Lower lobe of right lung (tissue), 2 donors: Measurements from ENCODE around the gene TBC1D10A. TPM values are rescaled to one million over a fixed set of nuclear protein-coding genes. Genes with fewer than 3 reads are reported as not detected.

ENCODE experiments used
- ATAC-seq, 2 donors: fragments of 200-7000 bp; cut with Tn5 transposase; one replicate each; pipeline ENCODE4 v1.9.1; 2020 to 2022; ENCODE audit warnings: mild to moderate bottlenecking in 2 of 2, moderate library complexity in 2 of 2
- DNase-seq: peaks from one replicate; pipeline ENCODE4 v3.0.0-alpha.2; 2020
- H3K27ac ChIP-seq: fragments of 200-600 bp; one replicate; pipeline ENCODE4 v1.8.0; 2022
- H3K27me3 ChIP-seq: fragments of 200-600 bp; one replicate; pipeline ENCODE4 v1.8.0; 2022; ENCODE audit warnings: low read depth
- H3K36me3 ChIP-seq: fragments of 200-600 bp; one replicate; pipeline ENCODE4 v1.8.0; 2022; ENCODE audit warnings: mild to moderate bottlenecking
- H3K4me1 ChIP-seq: fragments of 200-600 bp; one replicate; pipeline ENCODE4 v1.8.0; 2022
- H3K4me3 ChIP-seq: fragments of 200-600 bp; one replicate; pipeline ENCODE4 v1.8.0; 2022; ENCODE audit warnings: mild to moderate bottlenecking
- H3K9me3 ChIP-seq: fragments of 200-600 bp; one replicate; pipeline ENCODE4 v1.8.0; 2022
- intact Hi-C: fragments of 100-400 bp; cut with DNase I; formaldehyde crosslinking; loops from one replicate; pipeline ENCODE4 v1.11.0; 2022
- total RNA-seq: library from RNA; stranded (reverse); fragmentation: NEBNext Ultra II Directional; extraction: Animal tissue kit (Norgen Biotek cat#: 25700); gene quantifications from one replicate; pipeline ENCODE4 v1.2.1, GENCODE V29; 2021
- TF ChIP-seq, protein P1 (sequence below): fragments of 200-600 bp; IDR thresholded peaks from one replicate; pipeline ENCODE4 v1.8.0; 2022; ENCODE audit warnings: antibody characterized with exemption, mild to moderate bottlenecking
- donor health status: DM: no; HTN: yes; CAD: no; lungs with severe emphysema.

Gene TBC1D10A
- total RNA-seq, 1 donor from 2014 or later = 27.4 TPM

DNA sequence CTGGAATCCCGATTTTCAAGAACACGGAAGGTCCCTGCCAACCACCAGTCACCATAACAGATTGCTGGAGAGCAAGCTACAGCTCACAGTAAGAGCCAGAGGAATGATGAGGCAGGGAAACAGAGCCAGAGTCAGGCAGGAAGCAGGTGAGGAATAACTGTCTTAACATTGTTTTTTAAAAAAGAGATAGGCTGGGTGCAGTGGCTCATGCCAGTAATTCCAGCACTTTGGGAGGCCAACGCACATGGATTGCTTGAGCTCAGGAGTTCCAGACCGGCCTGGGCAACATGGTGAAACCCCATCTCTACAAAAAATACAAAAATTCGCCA, 24.0 kb downstream of the TBC1D10A start:
- H3K27ac ChIP-seq = peak overlapping the region; percentile 91
- intact Hi-C loops = no loop called here
- TF ChIP-seq, protein P1, sequence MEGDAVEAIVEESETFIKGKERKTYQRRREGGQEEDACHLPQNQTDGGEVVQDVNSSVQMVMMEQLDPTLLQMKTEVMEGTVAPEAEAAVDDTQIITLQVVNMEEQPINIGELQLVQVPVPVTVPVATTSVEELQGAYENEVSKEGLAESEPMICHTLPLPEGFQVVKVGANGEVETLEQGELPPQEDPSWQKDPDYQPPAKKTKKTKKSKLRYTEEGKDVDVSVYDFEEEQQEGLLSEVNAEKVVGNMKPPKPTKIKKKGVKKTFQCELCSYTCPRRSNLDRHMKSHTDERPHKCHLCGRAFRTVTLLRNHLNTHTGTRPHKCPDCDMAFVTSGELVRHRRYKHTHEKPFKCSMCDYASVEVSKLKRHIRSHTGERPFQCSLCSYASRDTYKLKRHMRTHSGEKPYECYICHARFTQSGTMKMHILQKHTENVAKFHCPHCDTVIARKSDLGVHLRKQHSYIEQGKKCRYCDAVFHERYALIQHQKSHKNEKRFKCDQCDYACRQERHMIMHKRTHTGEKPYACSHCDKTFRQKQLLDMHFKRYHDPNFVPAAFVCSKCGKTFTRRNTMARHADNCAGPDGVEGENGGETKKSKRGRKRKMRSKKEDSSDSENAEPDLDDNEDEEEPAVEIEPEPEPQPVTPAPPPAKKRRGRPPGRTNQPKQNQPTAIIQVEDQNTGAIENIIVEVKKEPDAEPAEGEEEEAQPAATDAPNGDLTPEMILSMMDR = no peak

DNA sequence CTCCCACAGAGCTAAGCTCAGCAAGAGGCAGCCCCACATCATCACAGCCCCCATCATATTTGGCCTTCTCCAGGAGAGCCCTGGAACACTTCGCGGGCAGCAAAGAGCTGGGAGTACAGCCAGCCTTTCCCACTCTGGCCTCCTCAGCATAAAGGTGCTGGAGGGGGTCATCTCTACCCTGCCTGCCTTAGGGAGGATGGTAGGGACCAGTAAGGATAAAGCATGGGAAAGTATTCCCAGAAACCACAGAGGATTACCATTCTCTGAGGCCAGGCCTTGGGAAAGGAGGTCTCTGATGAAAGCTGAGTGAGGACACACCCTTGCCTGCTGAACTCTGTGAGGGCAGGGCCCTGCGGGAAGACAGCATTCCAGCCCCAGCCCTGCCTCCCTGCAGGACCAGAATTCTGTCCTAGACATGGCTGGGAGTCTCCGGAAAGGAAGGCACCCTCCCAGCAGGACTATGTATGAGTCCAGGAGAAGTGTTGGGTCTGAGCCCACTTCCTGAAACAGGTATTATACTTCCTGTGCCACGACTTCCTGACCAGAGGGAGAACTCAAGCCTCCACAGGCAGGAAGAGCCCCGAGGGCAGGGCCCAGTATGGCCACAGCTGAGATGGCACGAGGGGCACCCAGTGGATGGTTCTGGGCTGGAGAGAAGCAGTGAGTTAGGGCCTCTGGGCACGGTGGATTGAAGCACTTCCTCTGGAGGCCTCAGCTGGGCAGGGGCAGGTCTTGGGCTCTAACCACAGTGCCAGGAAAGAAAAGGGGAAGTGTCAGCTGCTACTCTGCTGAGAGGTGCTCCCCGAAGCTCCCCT, 24.5 kb downstream of the TBC1D10A start:
- no peaks in the 10 kb centered on the region for H3K27me3 ChIP-seq
- H3K4me1 ChIP-seq = peaks cover 97% of the 10 kb centered on the region
- H3K27ac ChIP-seq = peak overlapping the region; percentile 91
- no peaks in the 10 kb centered on the region for H3K9me3 ChIP-seq
- TF ChIP-seq, protein P1 = no peak
- ATAC-seq = peak; percentile 18 to 57
- DNase-seq = peak; percentile 79
- H3K4me3 ChIP-seq = peak overlapping the region; percentile 14
- intact Hi-C loops = no loop called here
- H3K36me3 ChIP-seq = peaks cover 59% of the 10 kb centered on the region

More for the DNA sequence above, 24.0 kb downstream of the TBC1D10A start:
- Histone ChIP-seq H3K36me3 (peaks cover 54% of the 10 kb centered on the region), H3K9me3 (no peaks in the 10 kb centered on the region), H3K4me1 (peaks cover 97% of the 10 kb centered on the region), H3K4me3 (no peak overlapping the region), H3K27me3 (no peaks in the 10 kb centered on the region)
- ATAC-seq (no peak), DNase-seq (no peak)

DNA sequence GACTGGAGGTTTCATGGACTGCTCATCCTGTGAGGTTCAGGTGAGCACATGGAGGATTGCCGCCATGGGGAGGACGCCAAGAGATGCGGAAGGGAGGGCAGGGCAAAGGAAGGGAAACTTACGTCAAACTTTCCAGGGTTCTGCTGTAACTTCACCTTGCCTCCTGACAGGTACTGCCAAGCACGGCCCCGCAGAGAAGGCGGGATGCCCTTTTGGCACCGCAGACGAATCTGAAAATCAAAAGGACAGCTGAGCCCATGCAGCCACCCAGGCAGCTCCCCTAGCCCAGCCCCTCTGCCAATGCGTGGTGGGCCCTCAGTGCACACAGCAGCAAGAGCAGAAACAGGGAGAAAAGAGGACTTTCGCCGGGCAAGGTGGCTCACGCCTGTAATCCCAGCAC, 27.4 kb downstream of the TBC1D10A start:
- no peak for ATAC-seq

DNA sequence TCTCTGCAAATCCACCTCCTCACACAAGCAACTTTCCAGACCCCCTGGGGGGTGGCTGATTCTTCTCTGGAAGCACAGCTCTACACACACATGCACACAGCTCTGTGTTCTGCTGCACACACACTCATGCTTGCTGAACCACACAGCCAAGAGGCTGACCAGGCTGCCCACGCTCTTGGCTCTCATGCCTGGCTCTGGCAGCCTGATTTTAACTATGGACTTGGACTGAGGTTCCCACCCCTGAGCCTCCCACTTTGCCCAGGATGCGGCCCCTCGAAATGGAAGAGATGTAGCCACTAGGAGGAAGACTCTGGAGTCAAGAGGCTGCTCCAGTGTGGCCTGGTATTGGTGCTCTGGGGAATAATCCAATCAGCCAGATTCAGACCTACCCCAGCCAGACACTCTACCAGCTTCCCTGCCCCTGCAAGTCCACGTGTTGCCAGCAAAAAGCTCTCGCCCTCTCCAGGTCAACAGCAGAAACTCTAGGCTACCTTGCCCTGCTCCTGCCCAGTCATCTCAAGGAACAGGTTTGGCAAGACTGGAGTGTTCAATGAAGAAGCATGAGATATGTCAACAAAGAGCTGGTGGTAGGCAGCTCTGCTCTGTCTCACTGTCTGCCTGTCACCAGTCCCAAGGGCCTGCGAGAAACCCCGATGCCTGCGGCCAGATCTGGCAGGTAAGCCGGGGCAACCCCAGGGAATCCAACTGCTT, 28.6 kb downstream of the TBC1D10A start:
- no peak overlapping the region for H3K4me3 ChIP-seq
- intact Hi-C loops = no loop called here
- TF ChIP-seq, protein P1 = no peak
- H3K36me3 ChIP-seq = peaks cover 89% of the 10 kb centered on the region
- peak; percentile 75 to 83 for ATAC-seq
- peak; percentile 70 for DNase-seq
- no peaks in the 10 kb centered on the region for H3K27me3 ChIP-seq
- H3K9me3 ChIP-seq = no peaks in the 10 kb centered on the region
- peak overlapping the region; percentile 67 for H3K27ac ChIP-seq
- peaks cover 64% of the 10 kb centered on the region for H3K4me1 ChIP-seq

More for the DNA sequence above, 27.4 kb downstream of the TBC1D10A start:
- no peak for DNase-seq
- peaks cover 84% of the 10 kb centered on the region for H3K36me3 ChIP-seq
- no peak overlapping the region for H3K4me3 ChIP-seq
- no peaks in the 10 kb centered on the region for H3K27me3 ChIP-seq
- H3K27ac ChIP-seq = peak overlapping the region; percentile 67
- intact Hi-C loops = no loop called here
- H3K9me3 ChIP-seq = no peaks in the 10 kb centered on the region
- TF ChIP-seq, protein P1 = no peak
- peaks cover 75% of the 10 kb centered on the region for H3K4me1 ChIP-seq

DNA sequence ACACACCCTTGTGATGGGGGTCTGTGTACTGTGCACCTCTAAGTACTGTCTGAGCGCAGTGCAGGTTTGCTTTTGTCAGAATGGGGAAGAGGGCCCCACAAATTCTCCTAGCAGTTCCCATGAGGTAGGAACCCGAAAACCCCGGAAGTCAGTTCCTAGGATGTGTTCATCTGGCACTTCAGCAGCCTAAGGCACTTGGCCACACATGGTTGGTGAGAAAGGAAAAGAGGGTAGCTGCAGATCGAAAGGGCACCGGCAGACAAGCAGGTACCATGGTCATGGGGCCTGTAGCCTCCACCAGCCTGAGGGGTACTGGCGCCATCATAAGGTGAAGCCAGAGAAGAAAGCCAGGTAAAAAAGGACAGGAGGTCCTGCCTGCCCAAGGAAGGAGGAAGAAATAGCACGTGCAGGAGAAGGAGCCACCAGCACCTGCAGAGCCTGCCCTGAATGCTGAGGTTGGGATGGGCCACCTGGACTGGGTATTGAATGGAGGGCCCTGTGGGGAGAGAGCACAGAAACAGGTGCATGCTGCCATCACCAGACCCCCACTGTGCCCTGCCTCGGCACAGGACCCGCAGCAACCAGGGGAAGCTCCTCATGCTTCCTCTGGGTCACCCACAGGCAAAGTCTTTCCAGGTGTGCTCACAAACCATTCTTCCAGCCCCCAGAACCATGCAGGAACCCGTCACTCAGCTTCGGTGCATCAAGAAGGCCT, 29.3 kb downstream of the TBC1D10A start:
- ATAC-seq = no peak
- TF ChIP-seq, protein P1 = no peak
- H3K27ac ChIP-seq = peak overlapping the region; percentile 67

More for the DNA sequence above, 29.3 kb downstream of the TBC1D10A start:
- intact Hi-C loops = no loop called here
- H3K36me3 ChIP-seq = peaks cover 94% of the 10 kb centered on the region
- H3K4me3 ChIP-seq = no peak overlapping the region
- peaks cover 56% of the 10 kb centered on the region for H3K4me1 ChIP-seq
- no peaks in the 10 kb centered on the region for H3K27me3 ChIP-seq
- H3K9me3 ChIP-seq = no peaks in the 10 kb centered on the region
- DNase-seq = no peak
